Fibroblast of villous mesenchyme (primary cell): ENCODE measurements around the gene EZH2. TPM values are rescaled to one million over a fixed set of nuclear protein-coding genes. Genes with fewer than 3 reads are reported as not detected.
A peak's percentile ranks its signal among the peaks of the same experiment; 100 is the strongest.

Experiments used
- DNase-seq: peaks from one replicate; pipeline ENCODE4 v3.0.0-alpha.2; 2010; ENCODE audit warnings: low read depth
- H3K4me3 ChIP-seq: 2 replicates; pipeline ENCODE4 v1.5.1; 2011; ENCODE audit warnings: low read depth, mild to moderate bottlenecking, low read length
- CTCF ChIP-seq: IDR thresholded peaks from 2 replicates; pipeline ENCODE4 v1.5.1; 2012; ENCODE audit warnings: low read depth, mild to moderate bottlenecking, low read length; ENCODE audit not compliant: insufficient read depth
- total RNA-seq: library from RNA; depleted of rRNA; stranded (reverse); fragments of >200 nt; gene quantifications from 2 replicates; pipeline ENCODE4 v1.2.3, GENCODE V29; 2012

EZH2 gene
- total RNA-seq, 1 donor, result 12.1 TPM

GRCh38 chr7:148914208-148914777 lies 30.2 kb upstream of the EZH2 start:
- DNase-seq, result peak; percentile 58
- H3K4me3 ChIP-seq, result no peak overlapping the region
- TF ChIP-seq CTCF, result no peak

GRCh38 chr7:148912758-148913541 lies 28.9 kb upstream of the EZH2 start:
- DNase-seq, result no peak
- H3K4me3 ChIP-seq, result no peak overlapping the region
- TF ChIP-seq CTCF, result no peak

GRCh38 chr7:148912151-148912550 lies 28.1 kb upstream of the EZH2 start:
- no peak for TF ChIP-seq CTCF
- H3K4me3 ChIP-seq, result no peak overlapping the region
- no peak for DNase-seq

- H3K4me3 ChIP-seq, result no peak overlapping the region
- DNase-seq, result no peak
- no peak for TF ChIP-seq CTCF
Observed at GRCh38 chr7:148911626-148912025, 27.5 kb upstream of the EZH2 start.

- H3K4me3 ChIP-seq, result no peak overlapping the region
- no peak for TF ChIP-seq CTCF
- no peak for DNase-seq
Observed at GRCh38 chr7:148909568-148909967, 25.5 kb upstream of the EZH2 start.

- H3K4me3 ChIP-seq, result no peak overlapping the region
- no peak for TF ChIP-seq CTCF
- no peak for DNase-seq
Observed at GRCh38 chr7:148906707-148907498, 22.8 kb upstream of the EZH2 start.
